Endothelial cell of umbilical vein (primary cell): ENCODE data around the gene GJB4. TPM values are rescaled to one million over a fixed set of nuclear protein-coding genes. Genes with fewer than 3 reads are reported as not detected.

Source experiments
- BruUV-seq: library from RNA; stranded (reverse); fragments of 400-500 nt; replicated peaks from 2 replicates; lab custom pipeline; 2021; lab: Mats Ljungman, UMichigan
- CTCF ChIA-PET: fragments of 300-600, 350-600 bp; sonication (Branson Sonifier 250); formaldehyde crosslinking; loops from one replicate; lab custom pipeline; 2021; ENCODE audit warnings: antibody characterized with exemption, inconsistent platforms; lab: Charles Lee
- POLR2A ChIA-PET: fragments of 300-600, 350-600 bp; sonication (Branson Sonifier 250); formaldehyde crosslinking; loops from one replicate; lab custom pipeline; 2021; ENCODE audit warnings: antibody characterized with exemption, inconsistent platforms; lab: Charles Lee
- DNase-seq: peaks from one replicate; pipeline ENCODE4 v3.0.0-alpha.2; 2011; ENCODE audit warnings: low read depth, low spot score
- FAIRE-seq: peaks from 2 replicates; lab custom pipeline; 2011; peaks lifted over from hg19 to GRCh38; lab: Jason Lieb, UNC
- H2AFZ ChIP-seq: 2 replicates; pipeline ENCODE4 v1.6.0; 2012; ENCODE audit warnings: low read depth, low read length, control low read depth, inconsistent platforms
- H3K27ac ChIP-seq: 2 replicates; pipeline ENCODE4 v1.5.1; 2011; ENCODE audit warnings: low read depth, mild to moderate bottlenecking, control low read depth, low read length, moderate library complexity; ENCODE audit not compliant: insufficient read depth
- H3K27me3 ChIP-seq, 2 experiments: 2 replicates each; pipeline versions ENCODE4 v1.6.0 to v1.6.1; 2011; ENCODE audit warnings: low read length in 2 of 2, mixed read lengths in 1 of 2; ENCODE audit not compliant: control insufficient read depth in 2 of 2, insufficient read depth in 2 of 2
- H3K36me3 ChIP-seq, 2 experiments: 2 replicates in 1 of 2; 3 replicates in 1 of 2; pipeline ENCODE4 v1.5.1; 2011; ENCODE audit warnings: low read length in 2 of 2, mild to moderate bottlenecking in 1 of 2, moderate library complexity in 1 of 2; ENCODE audit not compliant: control insufficient read depth in 2 of 2, insufficient read depth in 2 of 2; ENCODE audit errors: extremely low read depth in 1 of 2
- H3K4me1 ChIP-seq: 3 replicates; pipeline ENCODE4 v1.5.1; 2011; ENCODE audit warnings: mild to moderate bottlenecking, low read length; ENCODE audit not compliant: control insufficient read depth, insufficient read depth; ENCODE audit errors: extremely low read depth
- H3K4me2 ChIP-seq: 2 replicates; pipeline ENCODE4 v1.6.1; 2011; ENCODE audit warnings: low read length, control low read depth, mixed read lengths; ENCODE audit not compliant: insufficient read depth
- H3K4me3 ChIP-seq, 3 experiments: fragments of 200-600 bp in 1 of 3; sonication (generic), shearing (Covaris generic) in 1 of 3; replicated peaks in 1 of 3; 2 replicates each; pipeline ENCODE4 v1.5.1; 2011 to 2016; ENCODE audit warnings: control low read depth in 3 of 3, low read length in 3 of 3, mild to moderate bottlenecking in 2 of 3, inconsistent platforms in 1 of 3, low read depth in 1 of 3, moderate library complexity in 1 of 3; ENCODE audit not compliant: insufficient read depth in 1 of 3
- H3K79me2 ChIP-seq: 2 replicates; pipeline ENCODE4 v1.6.0; 2012; ENCODE audit warnings: low read length, inconsistent platforms; ENCODE audit not compliant: control insufficient read depth, insufficient read depth
- H3K9ac ChIP-seq: replicated peaks from 2 replicates; pipeline ENCODE3; 2011; ENCODE audit warnings: low read length, control low read depth; ENCODE audit not compliant: insufficient read depth; ENCODE audit errors: extremely low read depth
- H3K9me1 ChIP-seq: replicated peaks from 3 replicates; pipeline ENCODE4 v1.6.0; 2011; ENCODE audit warnings: mild to moderate bottlenecking, low read length; ENCODE audit not compliant: control insufficient read depth, insufficient read depth; ENCODE audit errors: extremely low read depth
- H3K9me3 ChIP-seq: replicated peaks from 2 replicates; pipeline ENCODE4 v1.5.1; 2012; ENCODE audit warnings: low read length, inconsistent platforms; ENCODE audit not compliant: control insufficient read depth, insufficient read depth
- H4K20me1 ChIP-seq: replicated peaks from 2 replicates; pipeline ENCODE3; 2011; ENCODE audit warnings: mild to moderate bottlenecking, low read length; ENCODE audit not compliant: control insufficient read depth, insufficient read depth; ENCODE audit errors: extremely low read depth
- CTCF ChIP-seq, 2 donors: IDR thresholded peaks; 1 replicate in 1 of 2; 2 replicates in 1 of 2; pipeline ENCODE4 v1.5.1; 2011; ENCODE audit warnings: low read length in 2 of 2, mild to moderate bottlenecking in 2 of 2, moderate library complexity in 2 of 2, control low read depth in 1 of 2, inconsistent platforms in 1 of 2, low read depth in 1 of 2; ENCODE audit not compliant: insufficient read depth in 1 of 2; ENCODE audit errors: extremely low read depth in 1 of 2
- EZH2 ChIP-seq: IDR thresholded peaks from 2 replicates; pipeline ENCODE4 v1.6.1; 2012; ENCODE audit warnings: borderline replicate concordance, low read depth, mild to moderate bottlenecking, moderate library complexity, low read length, inconsistent platforms; ENCODE audit not compliant: severe bottlenecking
- FOS ChIP-seq: IDR thresholded peaks from 2 replicates; pipeline ENCODE4 v1.6.1; 2011; ENCODE audit warnings: mild to moderate bottlenecking, low read length, moderate library complexity, borderline replicate concordance; ENCODE audit not compliant: insufficient read depth
- GATA2 ChIP-seq: IDR thresholded peaks from 2 replicates; pipeline ENCODE4 v1.7.0; 2011; ENCODE audit warnings: low read depth, mild to moderate bottlenecking, moderate library complexity, mixed read lengths, low read length; ENCODE audit not compliant: insufficient read length, insufficient read depth
- JUN ChIP-seq: IDR thresholded peaks from 2 replicates; pipeline ENCODE4 v1.6.1; 2011; ENCODE audit warnings: borderline replicate concordance, low read depth; ENCODE audit not compliant: insufficient read length, insufficient read depth
- MYC ChIP-seq: IDR thresholded peaks from one replicate; pipeline ENCODE4 v1.6.1; 2011; ENCODE audit warnings: mild to moderate bottlenecking, low read depth, low read length
- POLR2A ChIP-seq: IDR thresholded peaks from 2 replicates; pipeline ENCODE4 v1.6.1; 2012; ENCODE audit warnings: low read depth, mild to moderate bottlenecking, control low read depth, low read length
- POLR2AphosphoS5 ChIP-seq: IDR thresholded peaks from 2 replicates; pipeline ENCODE4 v1.6.1; 2012; ENCODE audit warnings: low read depth, mild to moderate bottlenecking, control low read depth, low read length, moderate library complexity; ENCODE audit not compliant: insufficient read depth
- dilution Hi-C: fragments of 300-500 bp; cut with MboI; formaldehyde crosslinking; loops from one replicate; pipeline ENCODE4 v1.15.0; 2019; ENCODE audit warnings: low sequenced_read_pairs; ENCODE audit not compliant: extremely low pct_ligation_motif_present
- intact Hi-C: fragments of 100-400 bp; cut with micrococcal nuclease; formaldehyde crosslinking; loops from one replicate; pipeline ENCODE4 v1.10.0; 2022
- polyA plus RNA-seq, 4 experiments: library from polyadenylated mRNA; depleted of rRNA in 3 of 4; stranded (reverse) in 3 of 4; unstranded in 1 of 4; fragments of >200 nt; gene quantifications; 2 replicates each; pipeline versions ENCODE4 v1.2.1 to v1.2.3, GENCODE V29; 2011 to 2012; ENCODE audit warnings: missing spikeins in 1 of 4
- total RNA-seq: library from RNA; stranded (reverse); gene quantifications from 2 replicates; pipeline ENCODE4 v1.2.3, GENCODE V29; 2021
- TF ChIP-seq, protein P1 (sequence below): IDR thresholded peaks from 2 replicates; pipeline ENCODE4 v1.6.1; 2011; ENCODE audit not compliant: insufficient read depth, insufficient read length

Gene GJB4
- total and polyA plus RNA-seq, 2 donors (not counting 3 experiments of a cell fraction or from before 2014, with no cell fraction given): not detected

DNA sequence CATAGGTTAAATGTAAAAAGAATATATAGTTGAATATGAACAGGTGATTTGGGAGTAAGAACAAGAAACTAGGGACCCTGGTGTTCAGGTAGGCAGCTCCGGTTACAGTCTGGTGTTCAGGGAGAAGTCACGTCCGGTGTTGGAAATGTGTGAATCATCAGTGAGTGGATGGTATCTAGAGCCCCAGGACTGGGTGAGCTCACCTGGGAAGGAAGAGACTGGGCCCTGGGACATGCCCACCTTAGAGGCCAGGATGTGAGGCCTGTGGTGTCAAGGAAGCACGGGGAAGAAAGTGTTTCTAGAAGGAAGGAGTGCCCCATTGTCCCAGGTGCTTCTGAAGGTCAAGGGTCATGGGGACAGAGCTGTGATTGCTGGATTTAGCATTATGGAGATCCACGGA is 20.0 kb downstream of the GJB4 start:
- FAIRE-seq (no peak), DNase-seq (no peak)
- Histone ChIP-seq H3K27ac (no peak overlapping the region), H3K9me3 (no peaks in the 10 kb centered on the region), H3K4me1 (no peaks in the 10 kb centered on the region), H3K4me3 (no peak overlapping the region), H3K9ac (no peak overlapping the region), H3K9me1 (no peaks in the 10 kb centered on the region), H4K20me1 (no peaks in the 10 kb centered on the region), H2AFZ (no peak overlapping the region), H3K27me3 (peaks cover 27 to 33% of the 10 kb centered on the region in 2 experiments), H3K79me2 (no peaks in the 10 kb centered on the region), H3K4me2 (no peak overlapping the region), H3K36me3 (no peaks in the 10 kb centered on the region)
- CTCF ChIA-PET: interaction anchor here (1.2 kb wide), 2 partner anchors 22 to 73 kb away, joined by 3 read pairs; no protein-coding TSS in a partner anchor
- no TSS peak for BruUV-seq
- intact Hi-C loops (no loop called here), dilution Hi-C loops (no loop called here)
- POLR2A ChIA-PET: no interaction called here
- no peak for TF ChIP-seq POLR2A
- TF ChIP-seq EZH2: no peak
- TF ChIP-seq MYC: no peak
- TF ChIP-seq POLR2AphosphoS5: no peak
- TF ChIP-seq CTCF (IDR thresholded peaks at IDR 0.05; ENCODE audit: extremely low read depth in 1 of 2, insufficient read depth in 1 of 2, low read depth in 1 of 2, low read length in 2 of 2): no peak
- no peak for TF ChIP-seq GATA2
- no peak for TF ChIP-seq JUN
- TF ChIP-seq FOS: no peak
- TF ChIP-seq, protein P1, sequence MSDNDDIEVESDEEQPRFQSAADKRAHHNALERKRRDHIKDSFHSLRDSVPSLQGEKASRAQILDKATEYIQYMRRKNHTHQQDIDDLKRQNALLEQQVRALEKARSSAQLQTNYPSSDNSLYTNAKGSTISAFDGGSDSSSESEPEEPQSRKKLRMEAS: no peak
